Effector memory CD4-positive, alpha-beta T cell (primary cell): Measurements from ENCODE around the gene CNIH2.
"Not testable (repeated sequence)": the region's sequence is repeated elsewhere in the genome, so short reads cannot be mapped to it uniquely, and the experiment has no call there.

Experiments used
- DNase-seq, 3 donors: peaks; one replicate each; pipeline ENCODE4 v3.0.0-alpha.2; 2020
- H3K27ac ChIP-seq: 2 replicates; pipeline ENCODE4 v1.7.0; 2013; ENCODE audit warnings: mild to moderate bottlenecking, low read length, moderate library complexity; ENCODE audit not compliant: insufficient read depth, poor library complexity, severe bottlenecking
- H3K27me3 ChIP-seq: replicated peaks from 2 replicates; pipeline ENCODE4 v1.7.0; 2013; ENCODE audit warnings: mild to moderate bottlenecking, low read length; ENCODE audit not compliant: insufficient read depth, control insufficient read depth, poor library complexity, severe bottlenecking
- H3K36me3 ChIP-seq: 2 replicates; pipeline ENCODE4 v1.7.0; 2013; ENCODE audit warnings: mild to moderate bottlenecking, low read length, moderate library complexity; ENCODE audit not compliant: control insufficient read depth, insufficient read depth
- H3K4me1 ChIP-seq: 2 replicates; pipeline ENCODE4 v1.7.0; 2013; ENCODE audit warnings: low read length, mild to moderate bottlenecking; ENCODE audit not compliant: control insufficient read depth, insufficient read depth, poor library complexity, severe bottlenecking
- H3K4me3 ChIP-seq: 2 replicates; pipeline ENCODE4 v1.7.0; 2013; ENCODE audit warnings: low read length, low read depth, mild to moderate bottlenecking; ENCODE audit not compliant: insufficient read depth, poor library complexity, severe bottlenecking
- H3K9me3 ChIP-seq: 2 replicates; pipeline ENCODE4 v1.7.0; 2013; ENCODE audit warnings: mild to moderate bottlenecking, low read length, moderate library complexity; ENCODE audit not compliant: control insufficient read depth

Gene CNIH2

GRCh38 chr11:66275396-66275795 is 2.6 kb upstream of the CNIH2 start:
- Histone ChIP-seq H3K9me3 (no peaks in the 10 kb centered on the region), H3K27ac (no peak overlapping the region), H3K4me3 (no peak overlapping the region), H3K27me3 (no peaks in the 10 kb centered on the region), H3K36me3 (peaks cover 41% of the 10 kb centered on the region), H3K4me1 (peaks cover 16% of the 10 kb centered on the region)
- no peak for DNase-seq

GRCh38 chr11:66275984-66276612 is 1.9 kb upstream of the CNIH2 start:
- peaks cover 41% of the 10 kb centered on the region for H3K36me3 ChIP-seq
- no peaks in the 10 kb centered on the region for H3K9me3 ChIP-seq
- no peak for DNase-seq
- H3K27ac ChIP-seq: no peak overlapping the region
- no peak overlapping the region for H3K4me3 ChIP-seq
- H3K27me3 ChIP-seq: no peaks in the 10 kb centered on the region
- H3K4me1 ChIP-seq: peaks cover 16% of the 10 kb centered on the region

- DNase-seq, H3K27ac ChIP-seq, H3K9me3 ChIP-seq, H3K4me3 ChIP-seq, H3K27me3 ChIP-seq: not testable (repeated sequence)
- H3K36me3 ChIP-seq: peaks cover 41% of the 10 kb centered on the region
- H3K4me1 ChIP-seq: peaks cover 16% of the 10 kb centered on the region
These were observed 1.4 kb upstream of the CNIH2 start for GRCh38 chr11:66276619-66277018.

- not testable (repeated sequence) for H3K9me3 ChIP-seq, H3K4me3 ChIP-seq, H3K27ac ChIP-seq, DNase-seq, H3K27me3 ChIP-seq
- Histone ChIP-seq H3K4me1 (peaks cover 19% of the 10 kb centered on the region), H3K36me3 (peaks cover 36% of the 10 kb centered on the region)
These were observed 911 bp upstream of the CNIH2 start for GRCh38 chr11:66277064-66277463.

GRCh38 chr11:66278363-66279091 is 552 bp downstream of the CNIH2 start:
- Histone ChIP-seq H3K9me3 (no peaks in the 10 kb centered on the region), H3K27ac (no peak overlapping the region), H3K4me1 (peaks cover 28% of the 10 kb centered on the region), H3K36me3 (peaks cover 22% of the 10 kb centered on the region), H3K27me3 (no peaks in the 10 kb centered on the region), H3K4me3 (no peak overlapping the region)
- no peak for DNase-seq

- Histone ChIP-seq H3K27me3 (no peaks in the 10 kb centered on the region), H3K4me3 (no peak overlapping the region), H3K9me3 (no peaks in the 10 kb centered on the region), H3K36me3 (peaks cover 15% of the 10 kb centered on the region), H3K27ac (no peak overlapping the region), H3K4me1 (peaks cover 28% of the 10 kb centered on the region)
- no peak for DNase-seq
These were observed 1.2 kb downstream of the CNIH2 start for GRCh38 chr11:66279092-66279734.

- H3K4me3 ChIP-seq: no peak overlapping the region
- no peak for DNase-seq
- H3K36me3 ChIP-seq: peaks cover 3% of the 10 kb centered on the region
- H3K9me3 ChIP-seq: no peaks in the 10 kb centered on the region
- no peaks in the 10 kb centered on the region for H3K27me3 ChIP-seq
- H3K27ac ChIP-seq: no peak overlapping the region
- H3K4me1 ChIP-seq: peaks cover 28% of the 10 kb centered on the region
These were observed 2.5 kb downstream of the CNIH2 start for GRCh38 chr11:66280428-66280827.

GRCh38 chr11:66281001-66281400 is 3.0 kb downstream of the CNIH2 start:
- Histone ChIP-seq H3K4me3 (no peak overlapping the region), H3K4me1 (peaks cover 28% of the 10 kb centered on the region), H3K9me3 (no peaks in the 10 kb centered on the region), H3K27me3 (no peaks in the 10 kb centered on the region), H3K27ac (no peak overlapping the region), H3K36me3 (no peaks in the 10 kb centered on the region)
- DNase-seq: no peak

GRCh38 chr11:66281776-66282467 is 3.9 kb downstream of the CNIH2 start:
- no peak overlapping the region for H3K4me3 ChIP-seq
- no peaks in the 10 kb centered on the region for H3K36me3 ChIP-seq
- H3K27me3 ChIP-seq: no peaks in the 10 kb centered on the region
- peaks cover 28% of the 10 kb centered on the region for H3K4me1 ChIP-seq
- H3K9me3 ChIP-seq: no peaks in the 10 kb centered on the region
- H3K27ac ChIP-seq: peak overlapping the region; percentile 38
- DNase-seq: no peak
